Measurements from ENCODE around the gene RNF208.

The RNF208 gene

DNA sequence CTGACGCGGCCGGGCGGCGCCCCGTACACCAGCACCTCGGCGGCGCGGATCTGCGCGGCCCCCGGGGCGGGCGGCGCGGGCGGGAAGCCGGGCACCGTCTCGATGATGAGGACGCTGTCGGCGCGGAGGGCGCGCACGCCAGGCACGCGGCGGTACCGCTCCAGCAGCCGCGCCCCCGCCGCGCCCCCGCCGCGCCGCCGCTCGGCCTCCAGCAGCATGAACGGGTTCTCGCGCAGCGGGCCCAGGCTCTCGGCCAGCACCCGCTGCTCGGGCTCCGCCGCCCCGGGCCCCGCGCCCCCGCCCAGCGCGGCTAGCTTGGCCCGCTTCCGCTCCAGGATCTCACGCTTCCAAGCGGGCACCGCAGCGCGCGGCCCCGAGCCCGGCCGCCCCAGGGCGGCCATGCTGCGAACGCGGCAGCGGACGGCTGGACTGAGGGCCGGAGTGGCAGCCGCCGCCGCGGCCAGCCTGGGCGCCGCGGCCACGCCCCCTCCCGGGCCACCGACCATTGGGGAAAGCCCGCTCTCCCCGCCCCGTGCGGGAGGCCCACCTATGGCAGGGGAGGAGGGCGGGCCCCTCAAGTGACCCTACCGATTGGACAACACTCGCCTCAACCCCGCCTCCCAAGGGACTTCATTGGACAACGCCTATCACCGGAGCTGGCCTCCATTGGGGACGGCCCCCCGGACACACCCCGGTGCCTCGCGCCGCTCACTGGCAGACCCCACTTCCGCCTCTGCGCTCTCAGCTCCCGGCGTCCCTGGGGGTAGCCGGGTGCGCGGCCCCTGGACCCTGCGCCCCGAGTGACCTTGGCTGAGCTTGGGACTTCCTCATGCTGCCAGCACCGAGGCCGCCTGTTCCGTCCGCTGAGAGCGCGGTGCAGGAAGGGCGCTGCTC is 21.5 kb downstream of the RNF208 start, which contains the start of gene TPRN:
TSS of gene TPRN (minus strand) at position 431 of the 894 bp plus-strand sequence. CDS start at position 401, 30 bp downstream.
- Histone ChIP-seq H3K27ac (ENCODE audit: extremely low read depth, low read depth, low read length) (peak within 1 kb of the TSS; percentile 57; the same call in 1 of the 2 replicates), H3K36me3 (ENCODE audit: control insufficient read depth in 2 of 2, insufficient read depth in 1 of 2, low read length in 2 of 2) (peaks cover 0 to 3% of the 10 kb centered on the region in 2 experiments; a peak in 1 of 3 replicates), H3K9me3 (ENCODE audit: control insufficient read depth, insufficient read depth, low read depth, low read length) (no peaks in the 10 kb centered on the region), H3K4me1 (ENCODE audit: control insufficient read depth, insufficient read depth, low read length) (peaks cover 9% of the 10 kb centered on the region), H3K4me3 (ENCODE audit: low read depth, low read length) (peak within 1 kb of the TSS; percentile 86)
- ChIA-PET CTCF (interaction anchor here (0.6 to 1.1 kb wide), 7 partner anchors 12 to 412 kb away, joined by 3 to 5 read pairs (median 3); partner anchors contain the start of genes ANAPC2, RNF224 and SSNA1), POLR2A (interaction anchor here (0.6 to 16.6 kb wide), 30 partner anchors 9 to 529 kb away, joined by 3 to 304 read pairs (median 5); partner anchors contain the start of genes ANAPC2, CYSRT1, GRIN1 and MAN1B1)
- no peak for TF ChIP-seq ZNF335 (tag by site-specific recombination; conservative IDR thresholded peaks at IDR 0.05)
- no peak for TF ChIP-seq ZNF157 (tag by site-specific recombination; IDR thresholded peaks at IDR 0.05)
- TF ChIP-seq ZIC2 (tag by site-specific recombination; IDR thresholded peaks at IDR 0.05) = peak; percentile 49
- TF ChIP-seq, protein P1, sequence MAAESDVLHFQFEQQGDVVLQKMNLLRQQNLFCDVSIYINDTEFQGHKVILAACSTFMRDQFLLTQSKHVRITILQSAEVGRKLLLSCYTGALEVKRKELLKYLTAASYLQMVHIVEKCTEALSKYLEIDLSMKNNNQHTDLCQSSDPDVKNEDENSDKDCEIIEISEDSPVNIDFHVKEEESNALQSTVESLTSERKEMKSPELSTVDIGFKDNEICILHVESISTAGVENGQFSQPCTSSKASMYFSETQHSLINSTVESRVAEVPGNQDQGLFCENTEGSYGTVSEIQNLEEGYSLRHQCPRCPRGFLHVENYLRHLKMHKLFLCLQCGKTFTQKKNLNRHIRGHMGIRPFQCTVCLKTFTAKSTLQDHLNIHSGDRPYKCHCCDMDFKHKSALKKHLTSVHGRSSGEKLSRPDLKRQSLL (tag by site-specific recombination; IDR thresholded peaks at IDR 0.05) = no peak
- no peak for TF ChIP-seq ZNF274 (IDR thresholded peaks at IDR 0.05; ENCODE audit: low read length)
- TF ChIP-seq ZNF274 (tag by site-specific recombination; IDR thresholded peaks at IDR 0.05; ENCODE audit: borderline replicate concordance) = no peak
- no peak for TF ChIP-seq ZNF223 (tag by site-specific recombination; IDR thresholded peaks at IDR 0.05)
- TF ChIP-seq, protein P2, sequence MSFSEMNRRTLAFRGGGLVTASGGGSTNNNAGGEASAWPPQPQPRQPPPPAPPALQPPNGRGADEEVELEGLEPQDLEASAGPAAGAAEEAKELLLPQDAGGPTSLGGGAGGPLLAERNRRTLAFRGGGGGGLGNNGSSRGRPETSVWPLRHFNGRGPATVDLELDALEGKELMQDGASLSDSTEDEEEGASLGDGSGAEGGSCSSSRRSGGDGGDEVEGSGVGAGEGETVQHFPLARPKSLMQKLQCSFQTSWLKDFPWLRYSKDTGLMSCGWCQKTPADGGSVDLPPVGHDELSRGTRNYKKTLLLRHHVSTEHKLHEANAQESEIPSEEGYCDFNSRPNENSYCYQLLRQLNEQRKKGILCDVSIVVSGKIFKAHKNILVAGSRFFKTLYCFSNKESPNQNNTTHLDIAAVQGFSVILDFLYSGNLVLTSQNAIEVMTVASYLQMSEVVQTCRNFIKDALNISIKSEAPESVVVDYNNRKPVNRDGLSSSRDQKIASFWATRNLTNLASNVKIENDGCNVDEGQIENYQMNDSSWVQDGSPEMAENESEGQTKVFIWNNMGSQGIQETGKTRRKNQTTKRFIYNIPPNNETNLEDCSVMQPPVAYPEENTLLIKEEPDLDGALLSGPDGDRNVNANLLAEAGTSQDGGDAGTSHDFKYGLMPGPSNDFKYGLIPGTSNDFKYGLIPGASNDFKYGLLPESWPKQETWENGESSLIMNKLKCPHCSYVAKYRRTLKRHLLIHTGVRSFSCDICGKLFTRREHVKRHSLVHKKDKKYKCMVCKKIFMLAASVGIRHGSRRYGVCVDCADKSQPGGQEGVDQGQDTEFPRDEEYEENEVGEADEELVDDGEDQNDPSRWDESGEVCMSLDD (tag by site-specific recombination; IDR thresholded peaks at IDR 0.05) = peak; percentile 99
- TF ChIP-seq, protein P3, sequence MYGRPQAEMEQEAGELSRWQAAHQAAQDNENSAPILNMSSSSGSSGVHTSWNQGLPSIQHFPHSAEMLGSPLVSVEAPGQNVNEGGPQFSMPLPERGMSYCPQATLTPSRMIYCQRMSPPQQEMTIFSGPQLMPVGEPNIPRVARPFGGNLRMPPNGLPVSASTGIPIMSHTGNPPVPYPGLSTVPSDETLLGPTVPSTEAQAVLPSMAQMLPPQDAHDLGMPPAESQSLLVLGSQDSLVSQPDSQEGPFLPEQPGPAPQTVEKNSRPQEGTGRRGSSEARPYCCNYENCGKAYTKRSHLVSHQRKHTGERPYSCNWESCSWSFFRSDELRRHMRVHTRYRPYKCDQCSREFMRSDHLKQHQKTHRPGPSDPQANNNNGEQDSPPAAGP (tag by site-specific recombination; IDR thresholded peaks at IDR 0.05) = no peak; the same call in 1 of the 2 replicates
- TF ChIP-seq, protein P4, sequence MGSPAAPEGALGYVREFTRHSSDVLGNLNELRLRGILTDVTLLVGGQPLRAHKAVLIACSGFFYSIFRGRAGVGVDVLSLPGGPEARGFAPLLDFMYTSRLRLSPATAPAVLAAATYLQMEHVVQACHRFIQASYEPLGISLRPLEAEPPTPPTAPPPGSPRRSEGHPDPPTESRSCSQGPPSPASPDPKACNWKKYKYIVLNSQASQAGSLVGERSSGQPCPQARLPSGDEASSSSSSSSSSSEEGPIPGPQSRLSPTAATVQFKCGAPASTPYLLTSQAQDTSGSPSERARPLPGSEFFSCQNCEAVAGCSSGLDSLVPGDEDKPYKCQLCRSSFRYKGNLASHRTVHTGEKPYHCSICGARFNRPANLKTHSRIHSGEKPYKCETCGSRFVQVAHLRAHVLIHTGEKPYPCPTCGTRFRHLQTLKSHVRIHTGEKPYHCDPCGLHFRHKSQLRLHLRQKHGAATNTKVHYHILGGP (tag by site-specific recombination; IDR thresholded peaks at IDR 0.05) = no peak
- TF ChIP-seq ZBTB17 (tag by site-specific recombination; IDR thresholded peaks at IDR 0.05) = peak; percentile 77
- TF ChIP-seq, protein P5, sequence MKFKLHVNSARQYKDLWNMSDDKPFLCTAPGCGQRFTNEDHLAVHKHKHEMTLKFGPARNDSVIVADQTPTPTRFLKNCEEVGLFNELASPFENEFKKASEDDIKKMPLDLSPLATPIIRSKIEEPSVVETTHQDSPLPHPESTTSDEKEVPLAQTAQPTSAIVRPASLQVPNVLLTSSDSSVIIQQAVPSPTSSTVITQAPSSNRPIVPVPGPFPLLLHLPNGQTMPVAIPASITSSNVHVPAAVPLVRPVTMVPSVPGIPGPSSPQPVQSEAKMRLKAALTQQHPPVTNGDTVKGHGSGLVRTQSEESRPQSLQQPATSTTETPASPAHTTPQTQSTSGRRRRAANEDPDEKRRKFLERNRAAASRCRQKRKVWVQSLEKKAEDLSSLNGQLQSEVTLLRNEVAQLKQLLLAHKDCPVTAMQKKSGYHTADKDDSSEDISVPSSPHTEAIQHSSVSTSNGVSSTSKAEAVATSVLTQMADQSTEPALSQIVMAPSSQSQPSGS (tag by site-specific recombination; IDR thresholded peaks at IDR 0.05; ENCODE audit: low read depth) = no peak
- no peak for TF ChIP-seq ZNF571 (tag by site-specific recombination; IDR thresholded peaks at IDR 0.05)
- TF ChIP-seq ZFP69B (tag by site-specific recombination; IDR thresholded peaks at IDR 0.05) = no peak
- TF ChIP-seq BCL11A (tag by site-specific recombination; IDR thresholded peaks at IDR 0.05; ENCODE audit: low read depth) = peak; percentile 85
- peak; percentile 97 for TF ChIP-seq ZBTB48 (tag by site-specific recombination; IDR thresholded peaks at IDR 0.05)
- TF ChIP-seq ZNF677 (tag by site-specific recombination; IDR thresholded peaks at IDR 0.05) = no peak
- no peak for TF ChIP-seq ZNF404 (tag by site-specific recombination; IDR thresholded peaks at IDR 0.05)
- TF ChIP-seq, protein P6, sequence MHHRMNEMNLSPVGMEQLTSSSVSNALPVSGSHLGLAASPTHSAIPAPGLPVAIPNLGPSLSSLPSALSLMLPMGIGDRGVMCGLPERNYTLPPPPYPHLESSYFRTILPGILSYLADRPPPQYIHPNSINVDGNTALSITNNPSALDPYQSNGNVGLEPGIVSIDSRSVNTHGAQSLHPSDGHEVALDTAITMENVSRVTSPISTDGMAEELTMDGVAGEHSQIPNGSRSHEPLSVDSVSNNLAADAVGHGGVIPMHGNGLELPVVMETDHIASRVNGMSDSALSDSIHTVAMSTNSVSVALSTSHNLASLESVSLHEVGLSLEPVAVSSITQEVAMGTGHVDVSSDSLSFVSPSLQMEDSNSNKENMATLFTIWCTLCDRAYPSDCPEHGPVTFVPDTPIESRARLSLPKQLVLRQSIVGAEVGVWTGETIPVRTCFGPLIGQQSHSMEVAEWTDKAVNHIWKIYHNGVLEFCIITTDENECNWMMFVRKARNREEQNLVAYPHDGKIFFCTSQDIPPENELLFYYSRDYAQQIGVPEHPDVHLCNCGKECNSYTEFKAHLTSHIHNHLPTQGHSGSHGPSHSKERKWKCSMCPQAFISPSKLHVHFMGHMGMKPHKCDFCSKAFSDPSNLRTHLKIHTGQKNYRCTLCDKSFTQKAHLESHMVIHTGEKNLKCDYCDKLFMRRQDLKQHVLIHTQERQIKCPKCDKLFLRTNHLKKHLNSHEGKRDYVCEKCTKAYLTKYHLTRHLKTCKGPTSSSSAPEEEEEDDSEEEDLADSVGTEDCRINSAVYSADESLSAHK (tag by site-specific recombination; IDR thresholded peaks at IDR 0.05) = no peak

Measured in HEK293 (cell line).